Cerebellar nuclear complex (tissue), 1 donor: ENCODE measurements around the gene SMAD5.

Experiments used
- DNase-seq, 2 experiments: peaks; one replicate each; lab custom pipeline; 2025; lab: John Stamatoyannopoulos, UW

SMAD5 gene

GRCh38 chr5:136222580-136223235 lies 90.1 kb downstream of the SMAD5 start:
- DNase-seq = no peak

GRCh38 chr5:136225796-136226195 lies 93.2 kb downstream of the SMAD5 start:
- no peak for DNase-seq

GRCh38 chr5:136226401-136226800 lies 93.8 kb downstream of the SMAD5 start:
- no peak for DNase-seq

GRCh38 chr5:136228136-136228757 lies 95.6 kb downstream of the SMAD5 start:
- DNase-seq = no peak

- DNase-seq = no peak
Observed at GRCh38 chr5:136230176-136230575, 97.5 kb downstream of the SMAD5 start.

GRCh38 chr5:136232316-136232715 lies 99.7 kb downstream of the SMAD5 start:
- DNase-seq = no peak
